AG04450 (cell line): Measurements from ENCODE around the gene METTL25B. TPM values are rescaled to one million over a fixed set of nuclear protein-coding genes. Genes with fewer than 3 reads are reported as not detected.

Experiments
- CTCF ChIA-PET: fragments of 300-600, 350-600 bp; formaldehyde crosslinking; extraction: SDS; loops from one replicate; lab custom pipeline; 2022; ENCODE audit warnings: antibody characterized with exemption, inconsistent platforms; lab: Charles Lee
- POLR2A ChIA-PET: fragments of 350-600 bp; formaldehyde crosslinking; extraction: SDS; loops from one replicate; lab custom pipeline; 2021; ENCODE audit warnings: antibody characterized with exemption, inconsistent platforms; lab: Yijun Ruan, JAX
- DNase-seq: peaks from one replicate; pipeline ENCODE4 v3.0.0-alpha.2; 2011; ENCODE audit warnings: low read depth, low spot score
- H3K27ac ChIP-seq: one replicate; pipeline ENCODE4 v1.5.1; 2012; ENCODE audit warnings: low read depth, low read length, control low read depth
- H3K27me3 ChIP-seq: one replicate; pipeline ENCODE4 v1.6.0; 2012; ENCODE audit warnings: low read length; ENCODE audit not compliant: control insufficient read depth, insufficient read depth
- H3K4me3 ChIP-seq: 2 replicates; pipeline ENCODE4 v1.5.1; 2011; ENCODE audit warnings: mild to moderate bottlenecking, low read depth, low read length, control low read depth
- H3K9me3 ChIP-seq: 2 replicates; pipeline ENCODE4 v1.5.1; 2012; ENCODE audit warnings: low read length; ENCODE audit not compliant: control insufficient read depth, insufficient read depth
- polyA plus RNA-seq: library from polyadenylated mRNA; depleted of rRNA; stranded (reverse); fragments of >200 nt; gene quantifications from 2 replicates; pipeline ENCODE4 v1.2.3, GENCODE V29; 2011
- TF ChIP-seq, protein P1 (sequence below): IDR thresholded peaks from 2 replicates; pipeline ENCODE4 v1.5.1; 2011; ENCODE audit warnings: low read depth, low read length, control low read depth, inconsistent platforms

METTL25B gene
- polyA plus RNA-seq, 1 experiment = 8.3 TPM

GRCh38 chr1:156711011-156711817 lies 17.1 kb upstream of the METTL25B start:
- CTCF ChIA-PET = interaction anchor here (0.5 to 13.7 kb wide), 8 partner anchors 11 to 93 kb away, joined by 3 to 233 read pairs (median 5); partner anchors contain the start of genes ISG20L2, METTL25B and NES
- POLR2A ChIA-PET = interaction anchor here (0.8 to 1.6 kb wide), 2 partner anchors 22 to 38 kb away, joined by 3 read pairs; no protein-coding TSS in a partner anchor
- TF ChIP-seq, protein P1, sequence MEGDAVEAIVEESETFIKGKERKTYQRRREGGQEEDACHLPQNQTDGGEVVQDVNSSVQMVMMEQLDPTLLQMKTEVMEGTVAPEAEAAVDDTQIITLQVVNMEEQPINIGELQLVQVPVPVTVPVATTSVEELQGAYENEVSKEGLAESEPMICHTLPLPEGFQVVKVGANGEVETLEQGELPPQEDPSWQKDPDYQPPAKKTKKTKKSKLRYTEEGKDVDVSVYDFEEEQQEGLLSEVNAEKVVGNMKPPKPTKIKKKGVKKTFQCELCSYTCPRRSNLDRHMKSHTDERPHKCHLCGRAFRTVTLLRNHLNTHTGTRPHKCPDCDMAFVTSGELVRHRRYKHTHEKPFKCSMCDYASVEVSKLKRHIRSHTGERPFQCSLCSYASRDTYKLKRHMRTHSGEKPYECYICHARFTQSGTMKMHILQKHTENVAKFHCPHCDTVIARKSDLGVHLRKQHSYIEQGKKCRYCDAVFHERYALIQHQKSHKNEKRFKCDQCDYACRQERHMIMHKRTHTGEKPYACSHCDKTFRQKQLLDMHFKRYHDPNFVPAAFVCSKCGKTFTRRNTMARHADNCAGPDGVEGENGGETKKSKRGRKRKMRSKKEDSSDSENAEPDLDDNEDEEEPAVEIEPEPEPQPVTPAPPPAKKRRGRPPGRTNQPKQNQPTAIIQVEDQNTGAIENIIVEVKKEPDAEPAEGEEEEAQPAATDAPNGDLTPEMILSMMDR = no peak
- Histone ChIP-seq H3K27me3 (no peaks in the 10 kb centered on the region), H3K4me3 (no peak overlapping the region), H3K9me3 (no peaks in the 10 kb centered on the region), H3K27ac (no peak overlapping the region)
- DNase-seq = no peak

DNA sequence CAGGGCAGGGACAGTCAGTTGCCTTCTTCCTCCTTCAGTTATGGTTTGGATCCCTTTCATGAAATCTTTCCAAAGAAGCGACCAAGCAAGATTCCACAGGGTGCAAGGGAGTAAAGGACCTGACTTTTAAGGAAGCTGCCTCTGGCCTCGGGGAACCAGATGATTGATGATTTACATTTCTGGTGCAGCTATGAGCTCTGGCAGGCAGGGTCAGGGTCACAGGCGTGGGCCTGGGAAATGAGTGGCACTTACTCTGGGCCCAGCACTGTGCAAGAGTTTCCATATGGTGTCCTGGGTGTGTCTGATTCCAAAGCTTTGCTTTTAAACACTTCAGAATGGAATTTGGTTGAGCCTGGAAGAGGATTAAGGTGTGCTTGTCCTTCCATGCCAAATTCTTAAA lies 15.6 kb upstream of the METTL25B start:
- ChIA-PET CTCF (interaction anchor here (2.6 to 13.7 kb wide), 3 partner anchors 14 to 35 kb away, joined by 10 to 233 read pairs (median 88); partner anchors contain the start of genes ISG20L2, METTL25B and NES), POLR2A (interaction anchor here (0.6 to 1.6 kb wide), 2 partner anchors 18 to 28 kb away, joined by 4 to 5 read pairs; no protein-coding TSS in a partner anchor)
- TF ChIP-seq, protein P1 = no peak
- DNase-seq = no peak
- Histone ChIP-seq H3K27me3 (no peaks in the 10 kb centered on the region), H3K27ac (no peak overlapping the region), H3K9me3 (no peaks in the 10 kb centered on the region), H3K4me3 (no peak overlapping the region)

DNA sequence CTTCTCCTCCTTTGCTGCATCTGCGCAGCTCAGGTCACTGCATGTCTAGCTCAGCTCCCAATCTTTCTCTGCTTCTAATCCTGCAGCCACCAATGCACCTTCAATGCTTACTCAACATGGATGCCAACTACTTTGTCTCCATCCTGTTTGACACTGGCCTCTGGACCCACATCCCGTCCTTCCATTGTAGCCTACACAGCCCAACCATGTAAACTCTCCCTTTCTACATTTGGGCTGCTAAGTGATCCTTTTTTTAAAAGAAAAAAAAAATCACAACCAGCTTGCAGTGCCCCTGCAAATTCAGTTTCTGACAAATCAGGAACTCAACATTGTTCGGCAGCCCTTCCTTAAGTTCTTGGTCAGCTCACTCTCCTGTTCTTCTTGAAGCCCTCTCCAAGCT lies 13.4 kb upstream of the METTL25B start:
- no peak for DNase-seq
- ChIA-PET POLR2A (interaction anchor here (0.8 kb wide), 1 partner anchor 147 kb away, joined by 3 read pairs; no protein-coding TSS in a partner anchor), CTCF (interaction anchor here (0.7 to 13.7 kb wide), 4 partner anchors 8 to 24 kb away, joined by 3 to 233 read pairs (median 56); partner anchors contain the start of genes CRABP2, ISG20L2 and METTL25B)
- Histone ChIP-seq H3K4me3 (no peak overlapping the region), H3K27ac (no peak overlapping the region), H3K27me3 (no peaks in the 10 kb centered on the region), H3K9me3 (no peaks in the 10 kb centered on the region)
- TF ChIP-seq, protein P1 = no peak

- POLR2A ChIA-PET = no interaction called here
- CTCF ChIA-PET = interaction anchor here (1.0 to 13.7 kb wide), 3 partner anchors 9 to 57 kb away, joined by 4 to 233 read pairs (median 88); partner anchors contain the start of genes ISG20L2 and METTL25B
- TF ChIP-seq, protein P1 = no peak
- no peaks in the 10 kb centered on the region for H3K9me3 ChIP-seq
- DNase-seq = no peak
- no peak overlapping the region for H3K27ac ChIP-seq
- H3K27me3 ChIP-seq = no peaks in the 10 kb centered on the region
- H3K4me3 ChIP-seq = no peak overlapping the region
Measured at GRCh38 chr1:156717351-156717750, 10.9 kb upstream of the METTL25B start.

- DNase-seq = no peak
- H3K27ac ChIP-seq = no peak overlapping the region
- no peak overlapping the region for H3K4me3 ChIP-seq
- ChIA-PET POLR2A (no interaction called here), CTCF (interaction anchor here (0.8 to 12.5 kb wide), 6 partner anchors 10 to 138 kb away, joined by 3 to 616 read pairs (median 5); partner anchors contain the start of genes CRABP2 and INSRR)
- no peaks in the 10 kb centered on the region for H3K27me3 ChIP-seq
- no peaks in the 10 kb centered on the region for H3K9me3 ChIP-seq
- TF ChIP-seq, protein P1 = no peak
Measured at GRCh38 chr1:156721131-156721530, 7.1 kb upstream of the METTL25B start.
